Measurements from ENCODE around the gene AGFG1.

Gene AGFG1

DNA sequence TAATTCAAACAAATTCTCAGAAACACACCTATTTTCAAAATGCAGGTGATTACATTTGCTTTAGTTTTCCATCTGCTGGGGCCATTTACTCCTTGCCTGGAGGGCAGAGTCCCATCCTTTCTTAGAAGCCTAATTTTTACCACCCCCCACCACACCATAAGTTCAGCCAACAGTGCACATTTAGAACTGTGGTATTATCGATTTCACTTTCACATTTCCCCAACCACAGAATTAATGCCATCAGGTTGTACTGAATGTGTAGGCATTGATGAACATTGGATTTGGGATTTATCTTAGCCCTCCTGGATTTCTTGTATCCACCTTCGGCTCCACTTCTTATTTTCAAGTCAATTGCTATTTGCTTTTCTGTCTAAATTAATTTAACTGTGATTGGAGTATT lies 138.2 kb downstream of the AGFG1 start:
- Histone ChIP-seq H3K4me1 (ENCODE audit: insufficient read depth, low read length) (no peaks in the 10 kb centered on the region), H3K27ac (ENCODE audit: low read length) (no peak overlapping the region), H4K20me1 (ENCODE audit: insufficient read depth, low read length) (no peaks in the 10 kb centered on the region), H3K27me3 (ENCODE audit: insufficient read depth, low read length, poor library complexity) (no peaks in the 10 kb centered on the region), H3K79me2 (ENCODE audit: insufficient read depth, low read length) (no peaks in the 10 kb centered on the region), H2AFZ (ENCODE audit: low read depth, low read length) (no peak overlapping the region), H3K4me3 (ENCODE audit: low read depth in 1 of 2, low read length in 2 of 2) (no peak overlapping the region), H3K36me3 (ENCODE audit: insufficient read depth, low read length) (no peaks in the 10 kb centered on the region), H3K9me3 (ENCODE audit: insufficient read depth, low read length, severe bottlenecking) (no peaks in the 10 kb centered on the region), H3K9ac (ENCODE audit: low read depth, low read length) (no peak overlapping the region), H3K4me2 (ENCODE audit: insufficient read depth, low read length) (no peak overlapping the region)
- ATAC-seq (ENCODE audit: insufficient read depth, low read depth) (no peak), DNase-seq (no peak)
- TF ChIP-seq CTCF (IDR thresholded peaks at IDR 0.05; ENCODE audit: borderline replicate concordance, extremely low read depth, low read length, poor library complexity, severe bottlenecking) (no peak), EZH2 (IDR thresholded peaks at IDR 0.05; ENCODE audit: borderline replicate concordance, low read depth, low read length, severe bottlenecking) (no peak)
